Kidney epithelial cell (primary cell): ENCODE measurements around the gene ATG12. TPM values are rescaled to one million over a fixed set of nuclear protein-coding genes. Genes with fewer than 3 reads are reported as not detected.
A peak's percentile ranks its signal among the peaks of the same experiment; 100 is the strongest.

ENCODE experiments used
- DNase-seq: peaks from one replicate; pipeline ENCODE4 v3.0.0-alpha.2; 2010; ENCODE audit warnings: low read depth
- H3K27me3 ChIP-seq: 2 replicates; pipeline ENCODE4 v1.6.0; 2011; ENCODE audit warnings: low read length; ENCODE audit not compliant: control insufficient read depth, insufficient read depth
- H3K36me3 ChIP-seq: 2 replicates; pipeline ENCODE4 v1.5.1; 2011; ENCODE audit warnings: low read length; ENCODE audit not compliant: control insufficient read depth, insufficient read depth
- H3K4me3 ChIP-seq: 2 replicates; pipeline ENCODE4 v1.5.1; 2011; ENCODE audit warnings: low read depth, mild to moderate bottlenecking, control low read depth, low read length
- CTCF ChIP-seq: IDR thresholded peaks from 2 replicates; pipeline ENCODE4 v1.5.1; 2011; ENCODE audit warnings: mild to moderate bottlenecking, moderate library complexity, low read length, control low read depth, inconsistent platforms; ENCODE audit not compliant: insufficient read depth, poor library complexity, severe bottlenecking
- total RNA-seq: library from RNA; depleted of rRNA; stranded (reverse); fragments of >200 nt; gene quantifications from 2 replicates; pipeline ENCODE4 v1.2.3, GENCODE V29; 2015

The ATG12 gene
- total RNA-seq, 1 donor from 2014 or later, result 35.1 TPM

DNA sequence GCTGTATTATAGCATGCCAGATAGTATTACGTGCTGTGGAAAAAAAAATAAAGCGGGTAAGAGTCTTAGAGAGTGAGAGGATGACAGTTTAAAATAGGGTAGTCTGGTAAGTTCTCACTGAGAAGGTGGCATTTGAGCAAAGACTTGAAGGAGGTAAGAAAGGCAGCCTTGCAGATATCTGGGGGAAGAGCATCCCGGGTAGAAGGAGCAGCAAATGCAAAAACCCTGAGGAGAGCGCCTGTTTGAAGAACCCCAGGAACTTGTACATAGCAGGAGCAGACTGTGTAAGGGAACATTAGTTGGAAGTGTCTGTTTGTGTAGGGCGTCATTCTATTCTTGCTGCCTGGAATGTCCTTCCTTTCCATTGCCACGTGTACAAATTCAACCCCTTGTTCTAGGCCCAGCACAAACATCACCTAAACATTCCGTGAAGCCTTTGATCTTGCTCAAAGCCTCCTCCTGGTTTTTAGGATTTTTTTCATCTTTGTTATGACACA, 3.0 kb upstream of the ATG12 start:
- H3K36me3 ChIP-seq, result no peaks in the 10 kb centered on the region
- no peaks in the 10 kb centered on the region for H3K27me3 ChIP-seq
- DNase-seq, result no peak
- TF ChIP-seq CTCF, result no peak
- H3K4me3 ChIP-seq, result no peak overlapping the region

GRCh38 chr5:115843444-115844130, 2.2 kb upstream of the ATG12 start:
- H3K4me3 ChIP-seq, result no peak overlapping the region
- no peaks in the 10 kb centered on the region for H3K27me3 ChIP-seq
- H3K36me3 ChIP-seq, result no peaks in the 10 kb centered on the region
- no peak for TF ChIP-seq CTCF
- DNase-seq, result no peak

GRCh38 chr5:115842952-115843351, 1.6 kb upstream of the ATG12 start:
- no peaks in the 10 kb centered on the region for H3K36me3 ChIP-seq
- no peak for DNase-seq
- TF ChIP-seq CTCF, result no peak
- no peaks in the 10 kb centered on the region for H3K27me3 ChIP-seq
- peak overlapping the region; percentile 85 for H3K4me3 ChIP-seq

DNA sequence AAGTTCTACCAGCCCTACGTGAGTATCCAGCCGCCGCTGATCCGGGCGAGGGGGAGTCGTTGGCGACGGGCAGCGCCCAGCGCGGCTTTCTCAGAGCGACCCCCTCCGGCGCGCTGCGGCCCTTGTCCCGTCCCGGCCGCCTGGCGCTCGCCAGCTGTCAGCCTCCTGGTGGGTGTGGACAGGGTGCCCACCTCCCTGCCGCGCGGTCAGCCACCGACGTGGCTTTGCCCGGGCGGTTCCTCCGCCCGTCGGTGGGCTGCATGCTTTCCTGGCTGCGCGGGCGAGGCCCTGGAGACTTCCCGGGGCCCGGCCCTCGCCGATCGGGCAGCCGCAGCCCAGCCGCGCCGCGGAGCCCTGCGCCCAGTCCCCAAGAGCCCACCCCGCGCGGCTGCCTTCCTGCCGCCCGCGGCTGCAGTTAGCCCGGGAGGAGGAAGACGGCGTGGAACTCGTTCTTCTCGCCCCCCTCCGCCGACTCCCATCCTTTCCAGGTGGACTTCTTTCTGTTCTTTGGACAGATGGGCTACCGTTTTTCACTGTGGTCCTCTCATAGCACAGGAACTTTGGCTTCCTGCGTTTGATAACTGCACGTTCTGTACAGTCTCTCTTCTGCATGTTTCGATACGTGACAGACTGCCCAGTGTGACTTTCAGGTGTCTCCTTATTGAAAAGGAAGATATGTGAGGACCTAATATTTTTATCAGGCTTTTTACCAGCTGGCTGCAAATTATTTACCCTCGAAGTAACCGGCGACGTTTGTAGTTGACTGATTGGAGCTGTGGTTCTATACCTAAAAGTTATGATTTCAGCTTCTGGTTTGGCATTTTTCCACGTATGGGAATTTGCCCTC, 947 bp upstream of the ATG12 start:
- Histone ChIP-seq H3K36me3 (no peaks in the 10 kb centered on the region), H3K27me3 (no peaks in the 10 kb centered on the region), H3K4me3 (peak overlapping the region; percentile 85)
- peak; percentile 9 for TF ChIP-seq CTCF
- DNase-seq, result no peak

DNA sequence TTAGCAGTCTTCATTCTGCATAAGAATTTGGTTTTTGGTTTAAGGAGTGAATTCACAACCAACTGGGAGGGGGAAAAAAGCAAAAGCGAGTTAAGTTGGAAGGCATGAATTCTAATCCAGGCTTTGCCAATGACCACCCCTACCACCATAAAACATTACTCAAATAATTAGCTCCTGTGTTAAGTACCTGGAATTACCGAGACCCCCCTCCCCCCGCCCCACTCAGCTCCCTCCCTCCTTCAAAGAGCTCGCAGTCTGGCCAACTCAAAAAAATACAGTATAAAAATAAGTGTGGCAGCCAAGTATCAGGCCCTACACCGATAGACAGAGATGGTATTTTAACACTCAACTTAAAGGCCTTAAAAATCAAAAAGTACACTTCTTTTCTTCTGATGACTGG, 492 bp downstream of the ATG12 start:
- no peak for DNase-seq
- peak overlapping the region; percentile 85 for H3K4me3 ChIP-seq

More for the DNA sequence above, 492 bp downstream of the ATG12 start:
- Histone ChIP-seq H3K36me3 (no peaks in the 10 kb centered on the region), H3K27me3 (no peaks in the 10 kb centered on the region)
- no peak for TF ChIP-seq CTCF
